GM10266 (cell line): ENCODE results near the gene NEDD4L.

Experiments used
- DNase-seq: peaks from one replicate; pipeline ENCODE4 v3.0.0; 2012; ENCODE audit errors: extremely low spot score
- CTCF ChIP-seq: IDR thresholded peaks from 2 replicates; pipeline ENCODE4 v1.5.1; 2012; ENCODE audit warnings: mild to moderate bottlenecking, low read depth; ENCODE audit not compliant: control insufficient read depth, insufficient read depth; ENCODE audit errors: missing control alignments

The NEDD4L gene

GRCh38 chr18:58117786-58118403, 73.9 kb downstream of the NEDD4L start:
- DNase-seq, result no peak
- no peak for TF ChIP-seq CTCF

GRCh38 chr18:58118536-58118935, 74.5 kb downstream of the NEDD4L start:
- DNase-seq, result no peak
- TF ChIP-seq CTCF, result no peak

GRCh38 chr18:58119819-58120218, 75.8 kb downstream of the NEDD4L start:
- no peak for TF ChIP-seq CTCF
- DNase-seq, result no peak

GRCh38 chr18:58124475-58124874, 80.4 kb downstream of the NEDD4L start:
- TF ChIP-seq CTCF, result no peak
- DNase-seq, result no peak

GRCh38 chr18:58125183-58125582, 81.2 kb downstream of the NEDD4L start:
- DNase-seq, result no peak
- no peak for TF ChIP-seq CTCF

GRCh38 chr18:58125756-58126155, 81.7 kb downstream of the NEDD4L start:
- DNase-seq, result no peak
- no peak for TF ChIP-seq CTCF

- no peak for TF ChIP-seq CTCF
- no peak for DNase-seq
These were observed 84.7 kb downstream of the NEDD4L start for GRCh38 chr18:58128381-58129374.
